GM12878 (cell line): ENCODE results near the gene CERKL. TPM values are rescaled to one million over a fixed set of nuclear protein-coding genes. Genes with fewer than 3 reads are reported as not detected.

Source experiments
- ATAC-seq: fragments of 200-7000 bp; cut with Tn5 transposase; 3 replicates; pipeline ENCODE4 v1.9.1; 2020; ENCODE audit warnings: mild to moderate bottlenecking, moderate library complexity
- BruUV-seq: library from RNA; stranded (reverse); fragments of 400-500 nt; replicated peaks from 2 replicates; lab custom pipeline; 2021; lab: Mats Ljungman, UMichigan
- CTCF ChIA-PET: fragments of 300-600 bp; sonication (Branson Sonifier 250); formaldehyde crosslinking; extraction: SDS; loops from one replicate; lab custom pipeline; 2021; ENCODE audit warnings: inconsistent platforms; lab: Yijun Ruan, JAX
- POLR2A ChIA-PET: fragments of 350-600 bp; formaldehyde crosslinking; extraction: SDS; loops from one replicate; lab custom pipeline; 2021; ENCODE audit warnings: inconsistent platforms; lab: Charles Lee
- RAD21 ChIA-PET: fragments of 300-600 bp; sonication (Branson Sonifier 250); formaldehyde crosslinking; loops from one replicate; lab custom pipeline; 2023; ENCODE audit warnings: antibody characterized with exemption; ENCODE audit not compliant: unreplicated experiment; lab: Charles Lee
- SMC1A ChIA-PET: fragments of 300-600 bp; sonication (Branson Sonifier 250); formaldehyde crosslinking; loops from one replicate; lab custom pipeline; 2023; ENCODE audit not compliant: unreplicated experiment, uncharacterized antibody; lab: Charles Lee
- DNase-seq: peaks from one replicate; pipeline ENCODE4 v3.0.0-alpha.2; 2011; ENCODE audit warnings: low read depth, low spot score
- FAIRE-seq: peaks from 3 replicates; lab custom pipeline; 2011; peaks lifted over from hg19 to GRCh38; lab: Jason Lieb, UNC
- H2AFZ ChIP-seq: 2 replicates; pipeline ENCODE4 v1.6.0; 2011; ENCODE audit warnings: low read depth, low read length, control low read depth; ENCODE audit not compliant: control insufficient read depth
- H3K27ac ChIP-seq: 2 replicates; pipeline ENCODE4 v1.5.1; 2011; ENCODE audit warnings: control low read depth; ENCODE audit not compliant: control insufficient read depth, insufficient read depth
- H3K27me3 ChIP-seq, 2 experiments: replicated peaks in 1 of 2; 2 replicates each; pipeline versions ENCODE4 v1.6.0 to v1.6.1; 2011; ENCODE audit warnings: low read length in 1 of 2; ENCODE audit not compliant: control insufficient read depth in 2 of 2, insufficient read depth in 2 of 2
- H3K36me3 ChIP-seq, 2 experiments: 2 replicates each; pipeline ENCODE4 v1.5.1; 2011; ENCODE audit warnings: low read length in 1 of 2; ENCODE audit not compliant: control insufficient read depth in 2 of 2, insufficient read depth in 2 of 2
- H3K4me1 ChIP-seq: 2 replicates; pipeline ENCODE4 v1.6.1; 2011; ENCODE audit warnings: mild to moderate bottlenecking, low read length, moderate library complexity, mixed read lengths; ENCODE audit not compliant: control insufficient read depth, insufficient read depth
- H3K4me2 ChIP-seq: 2 replicates; pipeline ENCODE4 v1.6.0; 2011; ENCODE audit warnings: control low read depth; ENCODE audit not compliant: control insufficient read depth, insufficient read depth
- H3K4me3 ChIP-seq: fragments of 200-600 bp; sonication (generic); 2 replicates; pipeline ENCODE4 v1.5.1; 2016
- H3K79me2 ChIP-seq: 2 replicates; pipeline ENCODE4 v1.6.0; 2011; ENCODE audit warnings: low read length; ENCODE audit not compliant: control insufficient read depth, insufficient read depth
- H3K9ac ChIP-seq: 2 replicates; pipeline ENCODE4 v1.8.0; 2011; ENCODE audit warnings: low read length, control low read depth, mixed read lengths; ENCODE audit not compliant: control insufficient read depth, insufficient read depth
- H3K9me3 ChIP-seq: replicated peaks from 3 replicates; pipeline ENCODE4 v1.5.1; 2011; ENCODE audit warnings: mild to moderate bottlenecking, low read length; ENCODE audit not compliant: control insufficient read depth, insufficient read depth
- H4K20me1 ChIP-seq: 2 replicates; pipeline ENCODE4 v1.6.0; 2011; ENCODE audit not compliant: control insufficient read depth, insufficient read depth
- BMI1 ChIP-seq: fragments of 450-650 bp; IDR thresholded peaks from 2 replicates; pipeline ENCODE4 v1.6.1; 2016; ENCODE audit warnings: mild to moderate bottlenecking, moderate library complexity, borderline replicate concordance
- CHD1 ChIP-seq: IDR thresholded peaks from 2 replicates; pipeline ENCODE4 v1.6.1; 2012; ENCODE audit warnings: low read depth, low read length, improper control_type of control experiment
- RCOR1 ChIP-seq: conservative IDR thresholded peaks from 2 replicates; pipeline ENCODE4 v1.6.1; 2012; ENCODE audit warnings: low read depth, low read length, improper control_type of control experiment
- WGBS: methylation state at CpG from one replicate; pipeline ENCODE4 v1.1.6; 2016; ENCODE audit warnings: low lambda C conversion rate; ENCODE audit not compliant: insufficient replicate concordance, insufficient coverage; ENCODE audit errors: missing lambda C conversion rate; 5-methylcytosine and 5-hydroxymethylcytosine counted together
- in situ Hi-C: fragments of 300-500 bp; cut with MboI; formaldehyde crosslinking; loops from 9 replicates; pipeline ENCODE4 v1.14.3; 2018; ENCODE audit warnings: mixed read lengths
- intact Hi-C: fragments of 100-400 bp; cut with micrococcal nuclease; formaldehyde crosslinking; loops from one replicate; pipeline ENCODE4 v1.14.2; 2022; ENCODE audit not compliant: unreplicated experiment
- polyA plus RNA-seq, 11 experiments: library from polyadenylated mRNA; depleted of rRNA in 4 of 11; unstranded in 6 of 11; stranded (reverse) in 5 of 11; fragments of >200 nt; fragmentation: Nextera tagmentation in 4 of 11; fragmentation: Illumina TruSeq in 1 of 11; extraction: Ambion mirVana in 4 of 11; extraction: Trizol in 1 of 11; gene quantifications; 1 replicate in 1 of 11; 2 replicates in 10 of 11; pipeline versions ENCODE4 v1.2.1 to v1.2.3, GENCODE V29; 2011 to 2016; ENCODE audit warnings: inconsistent platforms in 2 of 11, missing spikeins in 2 of 11, low read depth in 1 of 11
- total RNA-seq, 4 experiments: library from RNA; depleted of rRNA in 3 of 4; stranded (reverse); fragments of >200 nt in 3 of 4; fragmentation: Illumina TruSeq in 1 of 4; extraction: Trizol in 1 of 4; gene quantifications; 2 replicates each; pipeline versions ENCODE4 v1.2.1 to v1.2.3, GENCODE V29; 2013 to 2021
- TF ChIP-seq, protein P1 (sequence below), 3 experiments: IDR thresholded peaks in 2 of 3; conservative IDR thresholded peaks in 1 of 3; 2 replicates each; pipeline ENCODE4 v1.5.1; 2011; ENCODE audit warnings: low read depth in 3 of 3, low read length in 3 of 3, mild to moderate bottlenecking in 3 of 3, control low read depth in 2 of 3, moderate library complexity in 2 of 3, inconsistent platforms in 1 of 3, mixed read lengths in 1 of 3; ENCODE audit not compliant: control insufficient read depth in 2 of 3, insufficient read depth in 1 of 3; ENCODE audit errors: extremely low read depth in 1 of 3

Gene CERKL
- total and polyA plus RNA-seq, 10 of the 15 experiments (the other 5 are each of a cell fraction or from before 2014, with no cell fraction given): 0.05 to 23.0 (median 6.0) TPM; not detected in 2

DNA sequence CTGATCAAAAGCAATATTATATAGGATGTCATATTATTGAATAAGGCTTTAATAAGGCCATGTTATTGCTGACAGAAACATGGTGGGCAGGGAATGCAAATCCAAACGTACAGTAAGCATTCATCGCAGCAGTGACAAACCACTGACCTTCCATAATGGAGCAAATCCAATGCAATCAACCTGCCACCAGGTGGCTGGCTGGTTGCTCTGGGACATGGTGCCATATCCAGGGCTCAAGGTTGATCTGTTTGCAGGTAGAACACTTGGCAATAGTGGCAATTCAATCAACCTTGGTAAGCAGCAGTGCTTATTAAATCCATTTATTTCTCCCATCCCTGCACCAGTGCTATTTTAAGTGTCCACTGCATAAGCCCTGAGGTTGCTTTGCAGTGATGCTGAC is 75.4 kb downstream of the CERKL start:
- Histone ChIP-seq H3K4me2 (no peak overlapping the region), H3K4me3 (no peak overlapping the region), H4K20me1 (no peaks in the 10 kb centered on the region), H3K79me2 (no peaks in the 10 kb centered on the region), H2AFZ (no peak overlapping the region), H3K9me3 (no peaks in the 10 kb centered on the region), H3K27ac (no peak overlapping the region), H3K9ac (no peak overlapping the region), H3K4me1 (peaks cover 9% of the 10 kb centered on the region), H3K27me3 (no peaks in the 10 kb centered on the region; a peak in 1 of 4 replicates), H3K36me3 (no peaks in the 10 kb centered on the region)
- SMC1A ChIA-PET: interaction anchor here (1.2 to 6.7 kb wide), 2 partner anchors 9 to 113 kb away, joined by 4 to 57 read pairs; no protein-coding TSS in a partner anchor
- FAIRE-seq (no peak), ATAC-seq (no peak; the same call in 2 of the 3 replicates), DNase-seq (no peak)
- 50% methylated on average over 2 of the region's 2 CpGs for WGBS
- no TSS peak for BruUV-seq
- intact Hi-C loops (loop anchor here (10.0 kb wide), 2 partner anchors 313 to 503 kb away; partner anchors contain the start of gene ITPRID2), in situ Hi-C loops (no loop called here)
- CTCF ChIA-PET: interaction anchor here (0.8 to 4.7 kb wide), 4 partner anchors 9 to 476 kb away, joined by 3 to 27 read pairs (median 6); no protein-coding TSS in a partner anchor
- POLR2A ChIA-PET: no interaction called here
- RAD21 ChIA-PET: interaction anchor here (9.1 kb wide), 1 partner anchor 7 kb away, joined by 72 read pairs; no protein-coding TSS in a partner anchor
- TF ChIP-seq CHD1: no peak
- TF ChIP-seq, protein P1, sequence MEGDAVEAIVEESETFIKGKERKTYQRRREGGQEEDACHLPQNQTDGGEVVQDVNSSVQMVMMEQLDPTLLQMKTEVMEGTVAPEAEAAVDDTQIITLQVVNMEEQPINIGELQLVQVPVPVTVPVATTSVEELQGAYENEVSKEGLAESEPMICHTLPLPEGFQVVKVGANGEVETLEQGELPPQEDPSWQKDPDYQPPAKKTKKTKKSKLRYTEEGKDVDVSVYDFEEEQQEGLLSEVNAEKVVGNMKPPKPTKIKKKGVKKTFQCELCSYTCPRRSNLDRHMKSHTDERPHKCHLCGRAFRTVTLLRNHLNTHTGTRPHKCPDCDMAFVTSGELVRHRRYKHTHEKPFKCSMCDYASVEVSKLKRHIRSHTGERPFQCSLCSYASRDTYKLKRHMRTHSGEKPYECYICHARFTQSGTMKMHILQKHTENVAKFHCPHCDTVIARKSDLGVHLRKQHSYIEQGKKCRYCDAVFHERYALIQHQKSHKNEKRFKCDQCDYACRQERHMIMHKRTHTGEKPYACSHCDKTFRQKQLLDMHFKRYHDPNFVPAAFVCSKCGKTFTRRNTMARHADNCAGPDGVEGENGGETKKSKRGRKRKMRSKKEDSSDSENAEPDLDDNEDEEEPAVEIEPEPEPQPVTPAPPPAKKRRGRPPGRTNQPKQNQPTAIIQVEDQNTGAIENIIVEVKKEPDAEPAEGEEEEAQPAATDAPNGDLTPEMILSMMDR (IDR thresholded peaks at IDR 0.05 in 2 of 3, conservative IDR thresholded peaks at IDR 0.05 in 1 of 3; ENCODE audit: control insufficient read depth in 2 of 3, extremely low read depth in 1 of 3, insufficient read depth in 1 of 3, low read depth in 3 of 3, low read length in 3 of 3): peak in 2 of 3 experiments; percentile 13 to 15; a peak in 1 of 6 replicates
- no peak for TF ChIP-seq BMI1
- no peak for TF ChIP-seq RCOR1
